Measurements from ENCODE around the gene SLC6A12.

- TF ChIP-seq CTCF (IDR thresholded peaks at IDR 0.05) (no peak), POLR2A (IDR thresholded peaks at IDR 0.05) (no peak)
These were observed 34.1 kb downstream of the SLC6A12 start for GRCh38 chr12:179885-180284.
